DND-41 (cell line): ENCODE data around the gene TNS3.

Source experiments
- ATAC-seq: fragments of 200-7000 bp; cut with Tn5 transposase; 3 replicates; pipeline ENCODE4 v1.9.1; 2021; ENCODE audit warnings: low read depth; ENCODE audit not compliant: insufficient read depth
- DNase-seq: peaks from one replicate; pipeline ENCODE4 v3.0.0-alpha.2; 2020
- H2AFZ ChIP-seq: 2 replicates; pipeline ENCODE4 v1.6.0; 2012; ENCODE audit warnings: low read depth, low read length
- H3K27ac ChIP-seq: 2 replicates; pipeline ENCODE4 v1.5.1; 2012; ENCODE audit warnings: low read length, inconsistent platforms
- H3K27me3 ChIP-seq: fragments of 200-600 bp; sonication (generic); 2 replicates; pipeline ENCODE4 v1.6.0; 2012; ENCODE audit warnings: low read length, mild to moderate bottlenecking, inconsistent platforms; ENCODE audit not compliant: insufficient read depth, poor library complexity
- H3K36me3 ChIP-seq: 2 replicates; pipeline ENCODE4 v1.5.1; 2012; ENCODE audit warnings: low read length, inconsistent platforms; ENCODE audit not compliant: insufficient read depth
- H3K4me1 ChIP-seq: 2 replicates; pipeline ENCODE4 v1.5.1; 2012; ENCODE audit warnings: mild to moderate bottlenecking, low read length; ENCODE audit not compliant: insufficient read depth
- H3K4me2 ChIP-seq: 2 replicates; pipeline ENCODE4 v1.6.0; 2012; ENCODE audit warnings: mild to moderate bottlenecking, moderate library complexity, low read length, inconsistent platforms; ENCODE audit not compliant: insufficient read depth
- H3K4me3 ChIP-seq, 2 experiments: fragments of 200-600 bp in 1 of 2; shearing (Covaris generic) in 1 of 2; 2 replicates each; pipeline ENCODE4 v1.5.1; 2012 to 2016; ENCODE audit warnings: inconsistent platforms in 2 of 2, low read length in 2 of 2, mild to moderate bottlenecking in 2 of 2, low read depth in 1 of 2, moderate library complexity in 1 of 2
- H3K79me2 ChIP-seq: 2 replicates; pipeline ENCODE4 v1.6.0; 2012; ENCODE audit warnings: low read length, inconsistent platforms; ENCODE audit not compliant: insufficient read depth
- H3K9ac ChIP-seq: 2 replicates; pipeline ENCODE4 v1.6.0; 2012; ENCODE audit warnings: low read depth, mild to moderate bottlenecking, inconsistent platforms, low read length, moderate library complexity
- H3K9me3 ChIP-seq: 2 replicates; pipeline ENCODE4 v1.5.1; 2012; ENCODE audit warnings: low read length, moderate library complexity, mild to moderate bottlenecking, inconsistent platforms; ENCODE audit not compliant: insufficient read depth, severe bottlenecking
- H4K20me1 ChIP-seq: 2 replicates; pipeline ENCODE4 v1.6.0; 2012; ENCODE audit warnings: low read length; ENCODE audit not compliant: insufficient read depth
- CTCF ChIP-seq: IDR thresholded peaks from 2 replicates; pipeline ENCODE4 v1.5.1; 2012; ENCODE audit warnings: borderline replicate concordance, low read length, moderate library complexity, mild to moderate bottlenecking; ENCODE audit not compliant: poor library complexity, severe bottlenecking; ENCODE audit errors: extremely low read depth
- EZH2 ChIP-seq: IDR thresholded peaks from 3 replicates; pipeline ENCODE4 v1.6.1; 2012; ENCODE audit warnings: borderline replicate concordance, low read depth, mild to moderate bottlenecking, moderate library complexity, low read length, inconsistent platforms; ENCODE audit not compliant: severe bottlenecking

The TNS3 gene

DNA sequence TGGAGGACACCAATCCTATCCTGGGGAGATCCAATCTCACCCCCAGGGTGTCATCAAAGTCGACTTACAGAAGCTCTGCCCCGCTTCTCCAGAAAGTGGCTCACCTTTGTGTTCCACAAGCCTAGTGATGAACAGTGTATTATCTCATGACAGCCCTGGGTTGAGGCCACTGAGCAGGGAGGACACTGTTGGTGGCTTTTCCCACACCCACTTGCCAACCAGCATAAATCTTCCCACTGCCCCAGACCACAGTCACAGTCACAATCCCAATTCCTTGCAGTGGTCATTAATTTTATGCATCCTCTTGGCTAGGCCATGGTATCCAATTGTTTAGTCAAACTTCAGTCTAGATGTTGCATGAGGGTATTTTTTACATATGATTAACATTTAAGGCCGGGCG, 18.4 kb downstream of the TNS3 start:
- H3K79me2 ChIP-seq: no peaks in the 10 kb centered on the region

DNA sequence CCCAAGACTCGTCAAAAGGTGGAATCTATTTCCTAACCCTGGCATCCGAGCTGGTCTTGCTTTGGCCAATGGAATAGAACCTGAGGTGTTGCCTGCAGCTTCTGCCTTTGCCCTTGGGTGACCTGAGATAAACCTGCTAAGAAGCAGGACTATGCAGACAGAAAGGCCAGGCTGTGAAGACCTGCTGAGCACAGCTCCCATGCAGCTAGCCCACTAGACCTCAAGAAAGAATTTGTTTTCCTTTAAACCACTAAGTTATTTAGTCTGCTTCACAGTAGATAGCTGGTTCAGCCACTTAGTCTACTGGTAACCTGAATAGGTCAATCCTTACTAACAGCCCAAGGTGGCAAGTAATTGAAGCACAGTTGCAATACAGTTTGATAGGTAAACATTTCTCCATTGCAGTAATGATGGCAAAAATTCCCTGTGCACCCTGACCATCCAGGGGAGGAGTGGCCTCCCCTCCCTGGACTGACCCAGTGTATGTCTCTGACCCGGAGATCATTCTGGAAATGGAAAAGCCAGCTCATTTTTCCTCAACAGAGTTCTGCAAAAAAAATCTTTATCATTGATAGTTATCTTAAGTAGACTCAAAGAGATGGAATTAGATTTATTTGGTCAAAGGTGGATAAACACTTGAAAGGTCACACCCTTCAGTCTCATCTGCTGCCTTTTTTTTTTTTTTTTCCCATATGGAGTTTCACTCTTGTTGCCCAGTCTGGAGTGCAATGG, 20.0 kb downstream of the TNS3 start:
- Histone ChIP-seq H3K27ac (no peak overlapping the region), H3K9ac (no peak overlapping the region), H3K9me3 (peaks cover 4% of the 10 kb centered on the region), H3K4me3 (no peak overlapping the region), H4K20me1 (no peaks in the 10 kb centered on the region), H3K79me2 (no peaks in the 10 kb centered on the region), H3K36me3 (no peaks in the 10 kb centered on the region), H3K27me3 (no peaks in the 10 kb centered on the region), H2AFZ (no peak overlapping the region), H3K4me1 (no peaks in the 10 kb centered on the region), H3K4me2 (no peak overlapping the region)
- TF ChIP-seq EZH2: no peak
- no peak for TF ChIP-seq CTCF
- ATAC-seq (no peak), DNase-seq (no peak)

More for the DNA sequence above, 18.4 kb downstream of the TNS3 start:
- no peak overlapping the region for H2AFZ ChIP-seq
- no peaks in the 10 kb centered on the region for H3K4me1 ChIP-seq
- ATAC-seq (no peak), DNase-seq (no peak)
- no peak overlapping the region for H3K4me2 ChIP-seq
- H3K9ac ChIP-seq: no peak overlapping the region
- TF ChIP-seq EZH2: no peak
- no peak for TF ChIP-seq CTCF
- H3K4me3 ChIP-seq: no peak overlapping the region
- H3K36me3 ChIP-seq: no peaks in the 10 kb centered on the region
- no peaks in the 10 kb centered on the region for H3K27me3 ChIP-seq
- H3K9me3 ChIP-seq: peaks cover 4% of the 10 kb centered on the region
- no peak overlapping the region for H3K27ac ChIP-seq
- no peaks in the 10 kb centered on the region for H4K20me1 ChIP-seq

DNA sequence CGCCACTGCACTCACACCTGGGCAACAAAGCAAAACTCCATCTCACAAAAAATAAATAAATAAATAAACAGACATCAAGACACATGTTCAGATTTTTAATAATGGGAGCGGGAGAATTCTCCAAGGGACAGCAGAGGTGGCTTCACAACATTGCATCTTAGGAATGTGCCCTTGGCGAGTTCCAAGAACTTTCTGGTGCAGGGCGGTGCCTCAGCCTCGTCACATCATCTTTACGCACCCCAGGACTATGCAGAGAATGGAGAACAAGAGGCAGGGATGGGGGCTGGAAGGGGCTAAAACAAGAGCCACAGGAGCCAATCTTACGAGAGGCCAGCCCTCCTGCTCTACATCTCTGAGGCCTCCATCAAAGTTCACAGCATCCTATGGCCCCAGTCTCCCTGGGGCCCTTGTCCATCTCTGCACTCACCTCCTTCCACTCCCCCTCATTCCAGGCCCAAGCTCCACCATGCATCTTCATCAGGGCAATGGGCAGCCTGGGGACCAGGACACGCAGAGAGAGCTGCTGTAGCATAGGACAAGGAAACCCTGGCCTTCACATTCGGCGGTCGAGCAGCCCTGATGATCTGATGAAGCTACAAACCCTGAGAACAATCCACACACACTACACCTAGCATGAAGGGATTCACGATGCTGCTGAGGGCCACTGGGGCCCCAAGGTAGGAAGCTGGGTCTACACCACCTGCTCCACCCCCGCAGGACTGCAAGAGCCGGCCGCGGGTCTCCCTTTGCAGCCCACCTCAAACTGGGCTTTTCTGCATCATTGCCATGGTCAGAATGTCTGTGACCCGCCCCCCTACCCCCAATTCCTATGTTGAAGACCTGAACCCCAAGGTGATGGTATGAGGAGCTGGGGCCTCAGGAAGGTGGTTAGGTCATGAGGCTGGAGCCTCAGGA, 22.3 kb downstream of the TNS3 start:
- Histone ChIP-seq H3K9ac (no peak overlapping the region), H2AFZ (no peak overlapping the region), H3K4me3 (no peak overlapping the region), H3K79me2 (no peaks in the 10 kb centered on the region), H3K27ac (no peak overlapping the region), H3K9me3 (peaks cover 4% of the 10 kb centered on the region), H3K27me3 (no peaks in the 10 kb centered on the region), H3K4me2 (no peak overlapping the region), H4K20me1 (no peaks in the 10 kb centered on the region), H3K36me3 (no peaks in the 10 kb centered on the region), H3K4me1 (no peaks in the 10 kb centered on the region)
- no peak for ATAC-seq
- DNase-seq: no peak
- TF ChIP-seq EZH2 (no peak), CTCF (no peak)
